HG02610 (cell line): ENCODE results near the gene RASAL2.
"Not testable (repeated sequence)": the region's sequence is repeated elsewhere in the genome, so short reads cannot be mapped to it uniquely, and the experiment has no call there.

Source experiments
- ATAC-seq: cut with Tn5 transposase; IDR thresholded peaks from one replicate; pipeline ENCODE4 v1.9.1; 2021; ENCODE audit warnings: mild to moderate bottlenecking, moderate library complexity; ENCODE audit not compliant: unreplicated experiment

RASAL2 gene

DNA sequence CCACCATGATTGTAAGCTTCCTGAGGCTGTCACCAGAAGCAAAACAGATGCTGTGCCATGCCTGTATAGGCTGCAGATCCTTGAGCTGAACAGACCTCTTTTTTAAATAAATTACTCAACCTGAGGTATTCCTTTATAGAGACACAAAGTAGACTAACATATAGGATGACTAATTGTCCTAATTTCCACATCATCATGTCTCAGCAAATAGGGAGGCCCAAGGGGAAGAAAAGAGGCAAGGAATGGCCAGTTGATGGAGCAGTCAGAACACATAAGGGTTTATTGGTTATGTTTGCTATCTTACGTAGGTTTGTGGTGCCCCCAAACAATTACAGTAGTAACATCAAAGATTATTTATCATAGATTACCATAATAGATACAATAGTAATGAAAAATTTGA, 126.2 kb downstream of the RASAL2 start:
- no peak for ATAC-seq

DNA sequence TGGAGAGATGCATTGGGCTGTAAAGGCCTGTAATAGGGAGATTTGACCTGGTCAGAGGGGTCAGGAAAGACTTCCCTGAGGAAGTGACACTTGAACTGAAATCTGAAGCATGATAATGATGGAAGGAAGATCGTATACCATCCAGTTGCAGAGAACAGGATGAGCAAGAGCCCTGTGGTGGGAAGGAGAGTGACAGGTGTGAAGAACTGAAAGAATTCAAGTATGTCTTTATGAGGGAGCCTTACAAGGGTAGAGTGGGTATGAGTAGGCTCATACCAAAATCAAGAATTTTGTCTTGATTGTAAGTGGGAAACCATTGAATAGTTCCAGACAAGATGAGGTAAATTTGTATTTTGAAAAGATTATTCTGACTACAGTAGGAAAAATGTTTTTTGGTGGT, 129.4 kb downstream of the RASAL2 start:
- ATAC-seq, result no peak

DNA sequence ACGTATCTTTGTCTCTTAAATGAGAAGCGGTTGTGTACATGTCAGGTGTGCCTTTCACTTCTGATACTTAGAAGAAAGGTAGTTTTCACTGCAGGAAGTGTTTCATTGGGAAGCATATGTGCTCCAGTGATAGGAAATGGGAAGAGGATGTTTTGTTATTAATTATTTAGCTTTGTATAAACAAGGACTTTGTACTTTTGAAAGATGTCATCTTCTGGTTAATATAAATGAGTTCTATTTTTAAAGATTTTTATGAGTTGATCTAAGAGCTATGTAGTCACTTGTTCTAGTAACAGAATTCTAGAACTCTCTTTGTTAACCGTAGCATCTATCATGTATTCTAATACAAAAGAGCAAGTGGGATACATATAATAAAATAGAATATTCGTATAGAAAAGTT, 130.5 kb downstream of the RASAL2 start:
- no peak for ATAC-seq

DNA sequence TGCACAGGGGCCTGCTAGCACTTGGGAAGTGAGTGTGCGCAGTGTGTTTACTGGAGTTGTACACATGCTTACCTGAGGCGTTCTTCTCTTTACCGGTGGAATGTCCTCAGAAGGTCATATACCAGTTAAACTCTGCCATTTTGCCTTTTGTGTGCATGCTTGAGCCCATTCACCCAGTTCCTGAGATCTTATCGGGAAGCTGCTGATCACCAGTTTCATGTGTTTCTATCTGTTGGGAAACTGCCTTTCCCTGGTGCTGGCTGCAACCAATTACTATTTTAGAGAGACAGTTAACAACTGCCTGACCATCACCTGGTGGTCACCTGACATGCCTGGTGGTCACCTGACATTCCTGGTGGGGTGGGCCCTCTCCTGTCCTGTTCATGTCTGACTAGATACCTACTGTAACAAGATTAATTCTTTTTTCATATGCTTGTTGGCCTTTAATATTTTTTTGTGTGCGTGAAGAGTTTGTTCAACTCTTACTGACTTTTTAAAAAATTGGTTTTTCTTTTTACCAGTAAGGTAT, 137.0 kb downstream of the RASAL2 start:
- ATAC-seq, result no peak

DNA sequence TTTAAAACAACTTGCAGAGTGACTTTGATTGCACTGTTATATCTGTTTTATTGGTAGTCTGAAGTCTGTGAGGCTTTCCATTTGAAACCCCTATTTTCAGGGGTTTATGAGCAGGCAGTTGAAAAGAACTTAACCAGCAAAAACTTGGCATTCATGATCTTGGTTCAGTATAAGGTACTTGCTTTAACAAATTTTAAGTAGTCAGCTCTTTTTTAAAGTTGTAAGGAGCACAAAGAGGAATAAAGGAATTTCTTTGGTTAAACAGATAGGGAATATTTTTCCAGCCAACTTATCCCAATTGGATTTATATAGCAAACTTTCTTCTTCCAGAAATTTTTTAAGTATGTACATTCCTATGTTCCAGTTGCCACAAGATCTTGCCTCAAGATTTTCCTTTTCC, 138.2 kb downstream of the RASAL2 start:
- ATAC-seq, result no peak

DNA sequence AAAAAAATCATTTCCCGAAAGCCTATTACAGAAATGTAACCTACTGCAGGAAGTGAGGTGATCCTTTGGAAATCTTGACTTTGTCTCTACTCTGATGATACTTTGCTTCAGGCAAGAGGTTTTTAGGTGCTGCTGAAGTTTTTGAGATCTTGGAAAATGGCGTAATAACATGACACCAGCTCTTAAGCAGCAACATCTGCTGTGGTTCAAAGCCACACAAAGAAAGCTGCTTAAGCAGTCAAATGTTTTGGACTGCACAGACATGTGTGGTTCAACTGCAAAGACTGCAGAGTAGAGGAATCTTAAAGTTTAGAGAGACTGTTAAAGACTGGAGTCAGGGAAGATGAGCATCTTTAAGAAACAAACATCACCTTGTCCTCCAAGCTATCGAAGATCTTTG, 139.0 kb downstream of the RASAL2 start:
- no peak for ATAC-seq

DNA sequence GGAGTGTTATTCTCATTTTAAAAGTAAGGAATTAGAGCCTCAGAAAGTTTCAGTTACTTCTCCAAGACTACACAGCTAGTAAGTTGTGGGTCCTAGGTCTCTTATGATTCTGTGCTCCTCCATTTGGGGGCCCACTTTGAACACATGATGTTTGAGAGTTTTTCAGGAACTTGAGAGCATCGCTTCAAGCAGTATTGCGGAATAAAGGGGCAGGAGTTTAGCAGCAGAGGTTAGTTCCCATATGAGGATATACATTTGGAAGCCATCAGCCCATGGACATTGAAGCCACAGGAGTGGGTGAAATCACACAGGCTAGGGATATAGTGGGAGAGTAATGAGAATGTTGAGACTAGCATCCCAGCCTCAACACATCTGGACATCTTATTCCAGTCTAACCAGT, 143.2 kb downstream of the RASAL2 start:
- no peak for ATAC-seq

DNA sequence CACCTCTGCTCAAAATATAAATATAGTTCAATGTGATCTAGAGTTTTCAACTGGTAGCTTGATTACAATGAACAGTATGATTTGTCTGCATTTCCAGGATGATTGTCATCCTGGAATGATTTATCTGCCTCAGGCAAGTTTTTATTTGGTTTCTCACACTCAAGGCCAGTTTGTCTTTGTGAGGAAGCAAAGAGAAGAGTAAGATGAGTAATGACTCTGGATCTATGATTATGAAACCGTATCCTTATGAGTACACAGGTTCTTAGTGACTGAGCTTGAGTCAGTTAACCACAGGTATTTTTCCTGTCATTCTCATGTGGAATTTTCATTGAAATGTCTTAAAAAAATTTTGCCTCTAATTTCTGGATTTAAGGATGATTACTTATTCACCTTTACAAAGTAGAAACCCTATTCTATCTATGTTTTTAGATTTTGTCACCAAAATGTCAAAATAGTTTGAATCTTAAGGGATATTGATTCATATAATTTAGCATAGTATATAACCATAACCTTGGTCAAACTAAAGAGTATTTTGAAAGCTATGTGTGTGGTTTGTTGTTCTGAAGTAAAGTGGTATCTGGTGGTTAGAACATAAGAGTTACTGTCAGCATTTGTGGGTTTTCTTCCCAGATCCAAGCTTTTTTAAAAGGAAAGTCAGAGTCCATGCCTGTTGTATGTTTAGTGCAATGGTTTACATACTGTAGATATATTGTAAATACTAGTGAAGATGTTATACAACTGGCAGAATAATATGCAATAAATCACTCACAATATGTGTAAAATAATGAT, 145.0 kb downstream of the RASAL2 start:
- no peak for ATAC-seq

DNA sequence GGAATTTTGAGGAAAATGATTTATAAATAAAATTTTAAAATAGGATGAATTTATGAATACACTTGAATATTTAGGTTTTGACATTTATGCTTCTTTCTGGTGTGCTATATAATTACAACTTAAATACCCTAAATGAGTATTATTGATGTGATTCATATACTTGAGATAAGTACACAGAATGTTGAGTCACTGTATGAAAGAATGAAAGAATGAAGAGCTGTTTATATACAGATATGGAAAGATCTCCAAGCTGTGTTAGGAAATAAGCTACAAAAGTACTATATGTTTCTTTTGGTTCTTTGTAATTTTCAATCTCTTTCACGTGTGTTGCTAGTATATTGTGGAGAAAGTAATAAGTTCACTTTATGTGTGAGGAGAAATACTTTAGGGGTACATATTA, 147.2 kb downstream of the RASAL2 start:
- ATAC-seq, result no peak

DNA sequence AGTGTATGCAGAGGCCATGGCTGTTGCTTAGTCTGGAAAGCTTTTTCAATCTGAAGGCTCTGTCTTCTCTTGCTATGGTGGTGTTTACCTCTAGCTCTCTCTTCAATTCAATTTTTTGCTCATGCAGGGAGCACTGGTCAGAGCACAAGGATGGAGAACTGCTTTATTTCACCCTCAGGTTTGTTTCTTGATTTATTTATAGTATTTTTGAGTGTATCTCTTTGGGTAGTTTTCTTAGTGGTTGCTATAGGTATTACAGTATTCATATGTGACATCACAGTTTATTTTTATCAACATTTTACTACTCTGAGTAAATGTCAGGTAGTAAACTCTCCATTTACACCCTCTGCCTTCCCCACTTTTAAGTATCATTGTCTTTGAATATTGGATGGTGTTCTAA, 147.9 kb downstream of the RASAL2 start:
- no peak for ATAC-seq

DNA sequence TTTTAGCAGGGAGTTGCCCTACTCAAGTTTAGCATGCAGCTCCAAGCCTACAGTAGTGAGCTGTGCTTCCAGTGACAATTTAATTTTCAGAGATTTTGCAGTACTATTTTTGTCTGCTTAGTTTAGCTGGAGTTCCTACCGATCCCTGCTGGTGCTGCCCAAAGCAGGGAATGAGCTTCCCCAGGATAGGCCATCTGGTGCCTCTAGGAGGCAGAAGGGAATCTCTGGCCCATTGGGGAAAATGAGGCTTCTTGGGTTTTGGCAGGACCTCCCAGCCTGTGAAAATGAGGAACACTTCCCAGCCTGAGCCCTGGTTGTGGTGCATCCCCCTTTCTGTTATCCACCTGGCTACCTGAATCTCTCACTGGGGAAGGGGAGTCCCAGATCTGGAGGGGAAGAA, 149.2 kb downstream of the RASAL2 start:
- no peak for ATAC-seq

DNA sequence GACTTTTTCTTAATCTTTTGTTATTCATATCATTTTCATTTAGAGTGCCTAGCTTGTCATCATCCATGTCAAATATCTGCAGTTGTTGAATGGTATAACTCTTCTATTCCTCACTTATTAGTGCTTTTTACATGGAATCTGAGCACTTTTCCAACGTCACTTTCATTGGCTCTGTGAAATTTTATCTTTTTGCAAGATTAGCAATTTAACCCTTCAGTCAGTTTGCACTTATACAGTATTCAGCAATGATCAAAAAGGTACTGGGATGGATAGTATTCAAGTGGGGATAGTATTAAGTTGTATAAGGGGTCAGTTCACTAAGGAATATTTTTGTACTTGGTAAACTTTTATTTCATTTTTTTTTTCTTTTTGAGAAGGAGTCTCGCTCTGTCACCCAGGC, 150.0 kb downstream of the RASAL2 start:
- ATAC-seq, result no peak

DNA sequence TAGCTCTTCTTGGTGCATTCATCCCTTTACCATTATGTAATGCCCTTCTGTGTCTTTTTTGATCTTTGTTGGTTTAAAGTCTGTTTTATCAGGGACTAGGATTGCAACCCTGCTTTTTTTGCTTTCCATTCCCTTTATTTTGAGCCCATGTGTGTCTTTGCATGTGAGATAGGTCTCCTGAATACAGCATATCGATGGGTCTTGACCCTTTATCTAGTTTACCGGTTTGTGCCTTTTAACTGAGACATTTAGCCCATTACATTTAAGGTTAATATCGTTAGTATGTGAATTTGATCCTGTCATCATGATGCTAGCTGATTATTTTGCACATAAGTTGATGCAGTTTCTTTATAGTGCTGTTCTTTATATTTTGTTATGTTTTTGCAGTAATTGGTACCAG, 154.4 kb downstream of the RASAL2 start:
- ATAC-seq, result not testable (repeated sequence)

DNA sequence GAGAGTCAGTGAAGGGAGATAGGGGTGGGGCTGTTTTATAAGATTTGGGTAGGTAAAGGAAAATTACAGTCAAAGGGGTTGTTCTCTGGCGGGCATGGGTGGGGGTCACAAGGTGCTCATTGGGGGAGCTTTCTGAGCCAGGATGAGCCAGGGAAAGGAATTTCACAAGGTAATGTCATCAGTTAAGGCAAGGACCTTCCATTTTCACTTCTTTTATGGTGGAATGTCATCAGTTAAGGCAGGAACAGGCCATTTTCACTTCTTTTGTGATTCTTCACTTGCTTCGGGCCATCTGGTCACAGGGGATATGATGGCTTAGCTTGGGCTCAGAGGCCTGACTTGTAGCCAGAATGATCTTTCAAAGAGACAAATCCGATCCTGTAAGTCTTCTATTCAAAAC, 159.7 kb downstream of the RASAL2 start:
- ATAC-seq, result not testable (repeated sequence)

DNA sequence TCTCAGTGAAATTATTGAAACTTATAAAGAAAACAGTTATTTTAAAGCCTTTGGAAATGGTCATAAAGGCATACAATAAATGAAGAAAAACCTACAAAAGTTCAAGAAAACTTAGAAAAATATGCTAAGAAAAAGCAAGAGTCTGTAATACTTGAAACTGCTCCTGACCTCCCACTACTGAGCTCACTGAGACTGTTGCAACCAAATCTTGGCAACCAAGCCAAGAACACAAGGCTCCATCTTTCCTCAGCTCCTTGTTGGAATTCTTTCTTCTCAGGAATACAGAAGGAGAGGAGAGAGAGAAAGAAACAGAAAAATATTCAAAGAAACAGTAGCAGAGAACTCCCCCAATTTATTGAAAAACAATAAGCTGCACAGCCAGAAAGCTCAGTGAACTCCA, 160.5 kb downstream of the RASAL2 start:
- ATAC-seq, result no peak

DNA sequence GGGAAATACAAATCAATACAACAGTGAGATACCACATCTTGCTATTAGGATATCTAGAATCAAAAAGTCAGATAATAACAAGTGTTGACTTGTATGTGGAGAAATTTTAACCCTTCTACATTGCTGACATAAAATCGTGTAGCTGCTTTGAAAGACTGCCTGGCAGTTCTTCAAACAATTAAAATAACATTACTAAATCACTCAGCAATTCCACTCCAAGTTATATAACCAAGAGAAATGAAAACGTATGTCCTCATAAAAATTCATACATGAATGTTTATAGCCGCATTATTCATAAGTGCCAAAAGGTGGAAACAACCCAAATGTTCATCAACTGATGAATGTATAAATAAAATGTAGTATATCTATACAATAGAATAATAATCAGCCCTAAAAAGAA, 164.6 kb downstream of the RASAL2 start:
- no peak for ATAC-seq

DNA sequence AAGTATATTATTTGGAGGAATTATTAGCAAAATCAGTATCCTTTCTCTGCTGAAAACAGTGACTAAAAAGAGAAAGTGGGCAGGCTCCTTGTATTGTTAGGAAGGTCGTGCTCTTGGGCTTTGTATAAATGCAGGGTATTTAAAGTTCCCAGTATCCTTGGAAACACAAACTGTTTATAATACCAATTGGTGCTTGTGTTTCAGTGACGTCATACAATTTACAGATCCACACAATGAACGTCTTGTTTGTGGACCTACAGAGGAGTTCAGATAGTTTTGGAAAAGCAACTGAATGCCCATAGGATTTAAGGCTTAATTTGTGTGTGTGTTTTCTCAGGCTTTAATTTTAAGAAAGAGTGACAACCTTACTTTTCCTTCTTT, 168.2 kb downstream of the RASAL2 start:
- ATAC-seq, result no peak

DNA sequence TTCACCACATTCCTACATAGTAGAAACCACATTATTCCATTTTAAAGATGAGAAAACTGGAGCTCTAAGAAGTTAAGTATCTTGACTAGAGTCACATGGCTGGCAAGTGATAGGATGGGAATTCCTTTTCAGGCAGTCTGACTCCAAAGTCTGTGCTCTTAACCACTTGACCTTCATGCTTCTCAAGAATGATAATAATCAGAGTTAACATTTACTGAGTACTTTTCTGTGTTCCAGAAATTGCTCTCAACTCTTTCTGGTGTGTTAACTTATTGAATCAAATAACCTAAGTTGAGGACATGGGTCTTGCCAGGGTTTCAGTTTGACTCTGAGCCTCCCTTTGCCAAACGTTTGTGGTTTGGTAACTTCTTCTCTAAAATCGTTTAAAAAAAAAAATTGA, 169.4 kb downstream of the RASAL2 start:
- no peak for ATAC-seq

DNA sequence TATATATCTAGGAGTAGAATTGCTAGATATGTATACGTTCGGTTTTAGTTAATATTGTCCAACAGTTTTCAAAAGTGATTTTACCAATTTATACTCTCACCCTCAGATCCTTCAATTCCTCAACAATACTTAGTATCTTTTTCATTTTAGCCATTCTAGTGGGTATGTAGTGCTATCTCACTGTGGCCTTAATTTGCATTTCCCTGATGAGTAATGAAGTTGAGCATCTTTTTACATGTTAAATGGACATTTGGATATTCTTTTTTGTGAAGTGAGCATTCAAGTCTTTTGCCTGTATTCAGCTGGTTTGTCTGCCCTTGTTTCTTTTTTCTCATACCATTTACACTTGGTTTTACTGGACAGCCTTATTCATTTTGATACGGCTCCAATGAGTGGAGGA, 172.2 kb downstream of the RASAL2 start:
- no peak for ATAC-seq

DNA sequence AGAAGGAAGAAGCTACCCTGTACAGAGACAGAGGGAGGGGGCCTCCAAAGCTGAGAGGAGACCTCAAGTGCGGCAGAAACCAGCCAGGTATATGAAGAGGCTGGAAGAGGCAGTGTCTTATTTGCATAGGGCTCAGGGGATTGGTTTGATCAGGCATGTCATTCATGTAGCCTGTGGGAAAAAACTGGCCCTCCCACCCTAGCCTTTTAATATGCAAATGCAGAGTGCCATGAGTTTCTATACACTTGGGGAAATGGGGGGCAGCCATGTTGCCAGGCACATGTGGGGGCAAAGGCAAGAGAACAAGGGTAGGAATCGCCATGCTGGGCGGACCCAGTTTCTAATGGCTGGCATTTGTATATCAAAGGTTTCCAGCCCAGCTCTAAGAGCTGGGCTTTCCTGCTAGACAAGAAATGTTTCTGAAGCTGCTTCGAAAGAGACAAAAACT, 172.7 kb downstream of the RASAL2 start:
- no peak for ATAC-seq

DNA sequence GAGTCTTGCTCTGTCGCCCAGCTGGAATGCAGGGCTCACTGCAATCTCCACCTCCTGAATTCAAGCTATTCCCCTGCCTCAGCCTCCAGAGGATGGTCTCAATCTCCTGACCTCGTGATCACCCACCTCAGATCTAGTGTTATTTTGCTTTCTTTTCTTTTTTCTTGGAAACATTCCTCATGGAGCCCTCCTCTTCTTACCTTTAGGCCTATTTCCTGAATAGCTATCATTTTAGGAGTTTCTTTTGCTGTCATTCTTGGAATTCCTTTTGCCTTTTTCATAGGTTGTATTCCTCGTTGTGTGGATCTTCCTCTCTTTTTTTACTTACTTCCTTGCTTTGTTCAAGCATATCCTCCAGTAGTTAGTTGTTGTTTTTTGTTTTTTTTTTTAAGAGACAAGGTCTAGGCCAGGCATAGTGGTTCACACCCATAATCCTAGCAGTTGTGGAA, 173.8 kb downstream of the RASAL2 start:
- no peak for ATAC-seq

DNA sequence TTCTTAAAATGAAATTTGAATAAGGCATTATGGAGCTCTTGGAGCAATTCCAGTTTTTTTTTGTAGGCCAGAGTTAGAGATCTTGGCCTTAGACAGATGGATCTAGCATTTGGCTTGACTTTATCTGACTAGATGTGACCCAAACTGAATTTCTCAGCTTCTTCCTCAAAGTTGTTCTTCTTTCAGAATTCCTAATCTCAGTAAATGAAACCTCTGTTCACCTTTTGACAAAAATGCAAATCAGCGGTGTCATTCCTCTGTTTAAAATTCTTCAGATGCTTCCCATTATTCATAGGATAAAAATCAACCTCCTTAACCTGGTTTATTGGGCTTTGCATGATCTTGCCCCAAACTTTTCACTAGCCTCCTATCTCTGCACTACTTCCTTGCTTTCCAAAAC, 177.6 kb downstream of the RASAL2 start:
- ATAC-seq, result no peak
